Measurements from ENCODE around the gene TSR3. TPM values are rescaled to one million over a fixed set of nuclear protein-coding genes. Genes with fewer than 3 reads are reported as not detected.
A peak's percentile ranks its signal among the peaks of the same experiment; 100 is the strongest.

Gene TSR3
- total and polyA plus RNA-seq, 2 donors (not counting 1 experiment from before 2014, with no cell fraction given): 35.7 to 43.7 TPM

DNA sequence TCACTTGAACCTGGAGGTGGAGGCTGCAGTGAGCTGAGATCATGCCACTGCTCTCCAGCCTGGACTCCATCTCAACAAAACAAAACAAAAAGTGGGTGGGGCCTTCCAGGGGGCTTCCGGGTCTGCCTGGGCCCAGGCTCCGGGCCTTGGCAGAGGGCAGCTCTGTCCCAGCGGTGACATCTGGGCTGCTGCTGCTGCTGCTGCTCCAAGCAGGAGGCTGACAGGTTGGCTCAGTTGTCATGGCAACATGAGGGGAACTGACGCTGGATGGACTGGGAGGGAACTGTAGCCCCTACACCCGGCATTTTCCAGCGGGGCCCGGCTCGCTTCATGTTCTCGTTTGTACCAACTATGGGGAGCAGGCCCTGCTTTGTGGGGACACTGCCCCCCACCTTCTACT lies 14.2 kb downstream of the TSR3 start:
- peaks cover 0 to 30% (median 15%) of the 10 kb centered on the region in 4 experiments for H3K27me3 ChIP-seq (replicated peaks in 1 of 4; ENCODE audit: control extremely low read depth in 1 of 4, control insufficient read depth in 3 of 4, insufficient read depth in 4 of 4, low read length in 3 of 4)
- no peak overlapping the region for H2AFZ ChIP-seq (ENCODE audit: insufficient read depth, low read depth, low read length, poor library complexity, severe bottlenecking)
- Mint-ChIP-seq H3K4me3 (no peak overlapping the region), H3K27me3 (peaks cover 3% of the 10 kb centered on the region), H3K4me1 (peaks cover 22% of the 10 kb centered on the region), H3K27ac (no peak overlapping the region), H3K9me3 (ENCODE audit: insufficient read depth) (no peaks in the 10 kb centered on the region)
- peaks cover 41 to 51% of the 10 kb centered on the region in 2 donors for H3K4me1 ChIP-seq (ENCODE audit: control insufficient read depth in 2 of 2, insufficient read depth in 2 of 2, low read length in 2 of 2)
- peaks cover 26% of the 10 kb centered on the region for H4K20me1 ChIP-seq (ENCODE audit: control insufficient read depth, insufficient read depth, low read length, poor library complexity, severe bottlenecking)
- WGBS (ENCODE audit: insufficient coverage): 57% methylated on average over 5 of the region's 9 CpGs
- no peaks in the 10 kb centered on the region for H3K79me2 ChIP-seq (ENCODE audit: control insufficient read depth, insufficient read depth, low read length)
- no peak overlapping the region for H3K27ac ChIP-seq (ENCODE audit: low read length in 2 of 2)
- no peak overlapping the region for H3K9ac ChIP-seq (ENCODE audit: low read length)
- intact Hi-C loops (cut with micrococcal nuclease): no loop called here
- H3K4me2 ChIP-seq (replicated peaks; ENCODE audit: low read depth, low read length, poor library complexity, severe bottlenecking): no peak overlapping the region
- no peak for TF ChIP-seq EZH2 (IDR thresholded peaks at IDR 0.05; ENCODE audit: borderline replicate concordance, insufficient read depth, low read depth, low read length, poor library complexity, severe bottlenecking)
- no peak for TF ChIP-seq CTCF (IDR thresholded peaks at IDR 0.05)
- H3K4me3 ChIP-seq (ENCODE audit: control extremely low read depth in 1 of 5, extremely low read depth in 1 of 5, insufficient read depth in 1 of 5, low read depth in 2 of 5, low read length in 4 of 5): no peak overlapping the region
- DNase-seq (no peak), ATAC-seq (ENCODE audit: low read depth) (no peak)
- peaks cover 0 to 13% (median 0%) of the 10 kb centered on the region in 3 donors for H3K9me3 ChIP-seq (ENCODE audit: control extremely low read depth in 1 of 3, control insufficient read depth in 2 of 3, insufficient read depth in 1 of 3, low read length in 2 of 3)
- ChIA-PET POLR2A (no interaction called here), CTCF (interaction anchor here (0.9 to 1.4 kb wide), 3 partner anchors 11 to 21 kb away, joined by 3 to 4 read pairs (median 3); no protein-coding TSS in a partner anchor)
- no peaks in the 10 kb centered on the region for H3K36me3 ChIP-seq (replicated peaks in 1 of 2; ENCODE audit: control extremely low read depth in 1 of 2, control insufficient read depth in 1 of 2, extremely low read depth in 1 of 2, insufficient read depth in 2 of 2, low read length in 1 of 2)

DNA sequence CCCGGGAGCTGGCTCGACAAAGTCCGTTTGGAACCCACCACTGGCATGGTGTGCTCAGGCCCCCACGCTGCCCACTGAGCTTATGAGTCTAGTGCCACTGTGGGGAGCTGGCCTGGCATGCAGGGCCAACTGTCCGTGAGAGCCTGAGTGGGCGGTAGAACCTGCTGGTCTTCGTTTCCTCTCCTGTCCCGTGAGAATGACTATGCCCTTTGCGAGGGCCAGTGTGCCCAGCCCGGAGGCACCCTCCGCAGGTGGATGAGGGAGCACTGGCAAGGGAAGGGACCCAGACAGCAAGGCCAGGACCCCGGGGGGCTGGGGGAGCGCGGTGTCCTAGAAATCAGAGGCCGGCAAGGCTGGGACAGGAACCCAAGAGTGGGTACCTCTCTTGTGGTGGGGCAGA lies 15.1 kb downstream of the TSR3 start:
- Histone ChIP-seq H3K9me3 (ENCODE audit: control extremely low read depth in 1 of 3, control insufficient read depth in 2 of 3, insufficient read depth in 1 of 3, low read length in 2 of 3) (peaks cover 0 to 13% (median 0%) of the 10 kb centered on the region in 3 donors), H3K9ac (ENCODE audit: low read length) (no peak overlapping the region), H3K4me1 (ENCODE audit: control insufficient read depth in 2 of 2, insufficient read depth in 2 of 2, low read length in 2 of 2) (peaks cover 41 to 51% of the 10 kb centered on the region in 2 donors), H3K79me2 (ENCODE audit: control insufficient read depth, insufficient read depth, low read length) (peaks cover 2% of the 10 kb centered on the region), H3K27me3 (replicated peaks in 1 of 4; ENCODE audit: control extremely low read depth in 1 of 4, control insufficient read depth in 3 of 4, insufficient read depth in 4 of 4, low read length in 3 of 4) (peaks cover 0 to 37% (median 18%) of the 10 kb centered on the region in 4 experiments), H4K20me1 (ENCODE audit: control insufficient read depth, insufficient read depth, low read length, poor library complexity, severe bottlenecking) (peaks cover 20% of the 10 kb centered on the region), H2AFZ (ENCODE audit: insufficient read depth, low read depth, low read length, poor library complexity, severe bottlenecking) (no peak overlapping the region), H3K27ac (ENCODE audit: low read length in 2 of 2) (no peak overlapping the region), H3K4me2 (replicated peaks; ENCODE audit: low read depth, low read length, poor library complexity, severe bottlenecking) (no peak overlapping the region), H3K4me3 (ENCODE audit: control extremely low read depth in 1 of 5, extremely low read depth in 1 of 5, insufficient read depth in 1 of 5, low read depth in 2 of 5, low read length in 4 of 5) (no peak overlapping the region), H3K36me3 (replicated peaks in 1 of 2; ENCODE audit: control extremely low read depth in 1 of 2, control insufficient read depth in 1 of 2, extremely low read depth in 1 of 2, insufficient read depth in 2 of 2, low read length in 1 of 2) (no peaks in the 10 kb centered on the region)
- Mint-ChIP-seq H3K4me3 (peak overlapping the region; percentile 18), H3K27ac (no peak overlapping the region), H3K27me3 (peaks cover 6% of the 10 kb centered on the region), H3K9me3 (ENCODE audit: insufficient read depth) (no peaks in the 10 kb centered on the region), H3K4me1 (peaks cover 21% of the 10 kb centered on the region)
- no peak for ATAC-seq (ENCODE audit: low read depth)
- CTCF ChIA-PET: interaction anchor here (1.2 to 1.5 kb wide), 2 partner anchors 54 to 71 kb away, joined by 3 read pairs; no protein-coding TSS in a partner anchor
- POLR2A ChIA-PET: no interaction called here
- no peak for TF ChIP-seq EZH2 (IDR thresholded peaks at IDR 0.05; ENCODE audit: borderline replicate concordance, insufficient read depth, low read depth, low read length, poor library complexity, severe bottlenecking)
- no peak for TF ChIP-seq CTCF (IDR thresholded peaks at IDR 0.05)
- intact Hi-C loops (cut with micrococcal nuclease): no loop called here
- WGBS (ENCODE audit: insufficient coverage): 72% methylated on average over 15 of the region's 15 CpGs
- DNase-seq: no peak

Measured in B cell (primary cell).